Germinal center (tissue), 1 donor: ENCODE measurements around the gene SYT9.

ENCODE experiments used
- DNase-seq: peaks from one replicate; pipeline ENCODE4 v3.0.0; 2012; ENCODE audit warnings: mixed read lengths, low spot score

The SYT9 gene

GRCh38 chr11:7251836-7252682 is at the start of gene SYT9:
Gene SYT9, plus strand, starts transcription at chr11:7251904. Its CDS starts 283 bp downstream, at chr11:7252187.
- peak; percentile 36 for DNase-seq

GRCh38 chr11:7202412-7202811 is 49.3 kb upstream of the SYT9 start:
- DNase-seq: no peak

- DNase-seq: no peak
Observed at GRCh38 chr11:7204778-7205177, 46.9 kb upstream of the SYT9 start.

- no peak for DNase-seq
Observed at GRCh38 chr11:7208391-7208790, 43.3 kb upstream of the SYT9 start.

GRCh38 chr11:7219491-7219890 is 32.2 kb upstream of the SYT9 start:
- no peak for DNase-seq

GRCh38 chr11:7220636-7221035 is 31.1 kb upstream of the SYT9 start:
- no peak for DNase-seq

GRCh38 chr11:7222619-7223018 is 29.1 kb upstream of the SYT9 start:
- DNase-seq: no peak

DNA sequence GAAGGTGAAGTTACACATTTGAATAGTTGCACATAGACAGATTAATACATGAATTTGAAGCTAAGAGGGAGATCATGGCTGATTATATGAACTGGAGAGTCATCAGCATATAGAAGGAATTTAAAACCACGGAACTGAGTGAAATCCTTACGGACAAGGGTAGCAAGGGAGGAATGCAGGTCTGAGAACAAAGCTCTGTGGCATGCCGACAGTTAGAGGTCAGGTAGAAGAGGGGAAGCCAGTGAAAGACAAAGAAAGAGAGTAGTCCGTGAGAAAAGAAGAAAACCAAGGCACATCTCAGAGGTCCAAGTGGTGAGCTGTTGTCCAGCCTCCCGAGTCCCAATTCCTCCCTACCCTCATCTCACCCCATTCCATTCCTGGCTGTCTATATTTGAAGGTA is 11.8 kb upstream of the SYT9 start:
- DNase-seq: no peak

- no peak for DNase-seq
Observed at GRCh38 chr11:7245341-7245740, 6.4 kb upstream of the SYT9 start.

- no peak for DNase-seq
Observed at GRCh38 chr11:7246179-7246578, 5.5 kb upstream of the SYT9 start.

DNA sequence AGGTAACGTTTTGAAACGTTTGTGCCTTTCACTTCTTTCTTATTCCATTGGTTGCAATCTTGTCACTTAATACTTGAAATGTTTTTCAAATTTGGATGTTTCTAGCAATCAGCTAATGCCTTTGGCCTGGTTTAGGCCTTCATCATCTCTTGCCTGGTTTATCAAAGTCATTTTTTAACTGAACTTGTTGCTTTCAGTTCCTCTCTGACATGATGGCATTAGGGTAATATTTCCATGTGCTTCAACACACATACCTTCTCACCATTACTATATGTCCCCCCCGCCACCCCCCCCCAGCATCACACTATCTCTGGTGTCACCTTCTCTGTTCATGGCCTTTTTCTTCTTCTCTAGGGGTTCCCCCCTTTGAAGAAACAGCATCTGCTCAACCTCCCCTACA is 1.5 kb upstream of the SYT9 start:
- no peak for DNase-seq

DNA sequence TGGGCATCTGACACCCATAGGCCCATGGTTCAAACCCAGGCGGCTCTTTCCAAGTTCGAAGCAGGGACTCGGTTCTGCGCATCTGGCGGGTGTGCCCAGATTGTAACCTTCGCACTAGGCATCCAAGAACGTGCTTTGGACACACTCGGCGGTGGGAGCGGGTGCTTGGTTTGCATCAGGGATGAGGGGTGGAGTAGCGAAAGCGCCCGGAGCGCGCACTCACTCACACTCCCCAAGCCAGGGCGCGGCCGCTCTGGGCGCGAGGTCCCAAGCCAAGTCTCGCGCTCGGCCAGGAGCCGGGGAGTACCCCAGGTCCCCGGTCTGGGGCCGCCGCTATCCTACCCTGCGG is 243 bp upstream of the SYT9 start:
- DNase-seq: no peak

- no peak for DNase-seq
Observed at GRCh38 chr11:7252683-7253213, 1.0 kb downstream of the SYT9 start.

- no peak for DNase-seq
Observed at GRCh38 chr11:7253800-7254199, 2.1 kb downstream of the SYT9 start.

GRCh38 chr11:7254731-7255291 is 3.1 kb downstream of the SYT9 start:
- no peak for DNase-seq

DNA sequence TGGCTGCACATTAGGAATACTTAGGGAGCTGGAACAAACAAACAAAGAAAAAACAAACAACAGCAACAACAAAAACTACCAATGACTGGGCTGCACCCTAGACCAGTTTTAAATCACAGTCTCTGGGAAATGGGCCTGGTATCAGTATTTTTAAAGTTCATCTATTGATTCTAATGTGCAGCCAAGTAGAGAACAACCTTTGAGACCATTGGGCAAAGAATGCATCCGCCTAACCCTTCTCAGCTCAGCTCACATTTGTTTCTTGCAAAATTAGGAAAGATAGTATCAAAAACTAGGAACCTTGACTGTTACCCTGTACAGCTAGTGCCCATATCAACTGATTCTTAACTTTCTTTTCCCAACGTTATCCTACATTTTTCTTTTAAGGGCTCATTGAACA is 5.2 kb downstream of the SYT9 start:
- DNase-seq: no peak

- DNase-seq: no peak
Observed at GRCh38 chr11:7257724-7258123, 6.0 kb downstream of the SYT9 start.

DNA sequence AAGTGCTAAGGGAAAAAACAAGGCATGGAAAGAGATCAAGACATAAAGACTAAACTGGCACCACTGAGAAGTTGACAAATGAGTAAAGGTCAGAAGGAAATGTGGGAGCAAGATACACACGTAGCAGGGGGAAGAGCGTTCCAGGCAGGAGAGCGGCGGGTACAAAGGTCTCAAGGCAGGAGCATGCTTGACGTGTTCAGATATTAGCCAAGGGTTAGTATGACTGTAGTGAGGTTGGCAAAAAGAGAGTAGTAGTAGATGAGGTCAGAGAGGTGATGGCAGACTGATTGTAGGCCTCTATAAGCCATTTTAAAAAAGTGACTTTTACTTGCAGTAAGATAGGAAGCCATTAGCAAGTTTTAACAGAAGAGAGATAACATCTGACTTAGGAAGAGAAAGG is 9.9 kb downstream of the SYT9 start:
- DNase-seq: no peak

- DNase-seq: no peak
Observed at GRCh38 chr11:7262672-7263071, 11.0 kb downstream of the SYT9 start.

- DNase-seq: no peak
Observed at GRCh38 chr11:7263842-7264241, 12.1 kb downstream of the SYT9 start.

DNA sequence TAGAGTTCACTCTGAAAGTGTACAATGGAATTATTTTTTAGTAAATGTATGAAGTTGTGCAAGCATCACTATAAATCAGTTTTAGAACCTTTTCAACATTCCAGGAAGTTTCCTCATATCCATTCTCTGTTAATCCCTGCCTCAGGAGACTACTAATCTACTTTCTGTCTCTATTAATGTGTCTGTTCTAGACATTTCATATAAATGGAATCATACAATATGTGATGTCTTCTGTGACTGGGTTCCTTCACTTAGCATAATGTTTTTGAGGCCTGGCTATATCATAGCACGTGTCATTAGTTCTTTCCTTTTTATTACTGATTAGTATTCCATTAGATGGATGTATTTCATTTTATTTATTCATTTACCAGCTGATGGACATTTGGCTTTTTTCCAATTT is 17.1 kb downstream of the SYT9 start:
- DNase-seq: no peak

GRCh38 chr11:7270233-7270865 is 18.6 kb downstream of the SYT9 start:
- no peak for DNase-seq

GRCh38 chr11:7272373-7272772 is 20.7 kb downstream of the SYT9 start:
- no peak for DNase-seq
